Tibial nerve (tissue), 4 donors: Measurements from ENCODE around the gene LYPD5.

Experiments
- CTCF ChIP-seq, 5 experiments: fragments of 200-600 bp in 3 of 5; fragments of 450-650 bp in 2 of 5; sonication (generic) in 3 of 5; IDR thresholded peaks; one replicate each; pipeline ENCODE4 v1.5.1; 2016 to 2019; ENCODE audit warnings: antibody characterized with exemption in 5 of 5, mild to moderate bottlenecking in 3 of 5, moderate library complexity in 2 of 5
- EP300 ChIP-seq, 2 donors: sonication (generic); formaldehyde crosslinking; IDR thresholded peaks; one replicate each; pipeline ENCODE4 v1.6.1; 2017; ENCODE audit warnings: antibody characterized with exemption in 2 of 2, mild to moderate bottlenecking in 1 of 2
- POLR2A ChIP-seq, 2 donors: fragments of 450-650 bp; IDR thresholded peaks; one replicate each; pipeline ENCODE4 v1.6.1; 2017; ENCODE audit warnings: antibody characterized with exemption in 2 of 2, mild to moderate bottlenecking in 2 of 2, moderate library complexity in 2 of 2

- no peak for TF ChIP-seq POLR2A (IDR thresholded peaks at IDR 0.05)
- TF ChIP-seq CTCF (IDR thresholded peaks at IDR 0.05): no peak
- TF ChIP-seq EP300 (IDR thresholded peaks at IDR 0.05): no peak
Measured at GRCh38 chr19:43804432-43804831, 2.2 kb upstream of the LYPD5 start.
